EL (cell line): ENCODE results near the gene ECI2.
"Not testable (repeated sequence)": the region's sequence is repeated elsewhere in the genome, so short reads cannot be mapped to it uniquely, and the experiment has no call there.

ENCODE experiments used
- DNase-seq: peaks from one replicate; pipeline ENCODE4 v3.0.0-alpha.2; 2016

The ECI2 gene

GRCh38 chr6:4138186-4138585 is 2.8 kb upstream of the ECI2 start:
- DNase-seq: no peak

GRCh38 chr6:4136354-4136831 is 1.0 kb upstream of the ECI2 start:
- no peak for DNase-seq

- DNase-seq: peak; percentile 96
Observed at GRCh38 chr6:4135665-4136353, 434 bp upstream of the ECI2 start.

GRCh38 chr6:4133941-4134838 is 1.2 kb downstream of the ECI2 start:
- DNase-seq: peak; percentile 21

GRCh38 chr6:4130357-4130987 is 4.9 kb downstream of the ECI2 start:
- no peak for DNase-seq

- DNase-seq: peak; percentile 52
Observed at GRCh38 chr6:4129446-4129845, 5.9 kb downstream of the ECI2 start.

GRCh38 chr6:4128748-4129147 is 6.6 kb downstream of the ECI2 start:
- DNase-seq: peak; percentile 59

- no peak for DNase-seq
Observed at GRCh38 chr6:4128072-4128471, 7.3 kb downstream of the ECI2 start.

GRCh38 chr6:4125933-4126864 is 9.2 kb downstream of the ECI2 start:
- DNase-seq: peak; percentile 92

- no peak for DNase-seq
Observed at GRCh38 chr6:4125500-4125899, 9.9 kb downstream of the ECI2 start.

- DNase-seq: no peak
Observed at GRCh38 chr6:4124351-4124750, 11.0 kb downstream of the ECI2 start.

- no peak for DNase-seq
Observed at GRCh38 chr6:4115741-4116140, 19.6 kb downstream of the ECI2 start.

- no peak for DNase-seq
Observed at GRCh38 chr6:4114123-4114522, 21.3 kb downstream of the ECI2 start.

GRCh38 chr6:4113649-4114048 is 21.7 kb downstream of the ECI2 start:
- no peak for DNase-seq

- no peak for DNase-seq
Observed at GRCh38 chr6:4112366-4112765, 23.0 kb downstream of the ECI2 start.

- not testable (repeated sequence) for DNase-seq
Observed at GRCh38 chr6:4109363-4109815, 26.0 kb downstream of the ECI2 start.

- no peak for DNase-seq
Observed at GRCh38 chr6:4108561-4109093, 26.7 kb downstream of the ECI2 start.

GRCh38 chr6:4107873-4108272 is 27.5 kb downstream of the ECI2 start:
- no peak for DNase-seq

- no peak for DNase-seq
Observed at GRCh38 chr6:4105980-4106536, 29.3 kb downstream of the ECI2 start.

GRCh38 chr6:4103929-4104328 is 31.4 kb downstream of the ECI2 start:
- no peak for DNase-seq

GRCh38 chr6:4102687-4103244 is 32.6 kb downstream of the ECI2 start:
- DNase-seq: no peak
